HPDE6-E6E7 (cell line): Measurements from ENCODE around the gene COL16A1.
A peak's percentile ranks its signal among the peaks of the same experiment; 100 is the strongest.

Experiments
- DNase-seq: peaks from one replicate; pipeline ENCODE4 v3.0.0; 2011; ENCODE audit warnings: missing footprints; ENCODE audit errors: extremely low spot score

The COL16A1 gene

GRCh38 chr1:31647106-31647505, 56.7 kb downstream of the COL16A1 start:
- no peak for DNase-seq

DNA sequence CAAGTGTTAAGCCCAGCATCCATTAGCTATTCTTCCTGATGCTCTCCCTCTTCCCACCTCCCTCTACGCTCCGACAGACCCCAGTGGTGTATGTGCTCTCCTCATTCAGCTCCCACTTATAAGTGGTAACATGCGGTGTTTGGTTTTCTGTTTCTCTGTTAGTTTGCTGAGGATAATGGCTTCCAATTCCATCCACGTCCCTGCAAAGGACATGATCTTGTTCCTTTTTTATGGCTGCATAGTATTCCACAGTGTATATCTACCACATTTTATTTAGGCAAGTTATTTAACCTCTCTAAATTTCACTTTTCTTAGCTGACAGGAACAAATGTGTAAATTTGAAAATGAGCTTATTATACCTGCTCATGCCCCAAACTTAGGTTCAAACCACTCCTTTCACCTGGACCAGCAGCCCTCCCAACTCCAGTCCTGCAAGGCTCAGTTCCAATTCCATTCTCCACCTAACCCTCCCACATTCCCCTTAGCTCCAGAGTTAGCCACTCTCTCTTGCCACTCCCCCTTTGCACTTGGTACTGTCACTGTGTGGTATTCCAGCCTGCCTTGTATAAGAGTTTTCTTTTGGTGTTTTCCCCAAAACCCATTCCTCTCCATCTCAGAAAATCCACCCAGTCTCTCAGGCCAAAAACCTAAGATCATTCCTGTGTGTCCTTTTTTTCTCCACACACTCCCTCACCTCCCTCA, 57.4 kb downstream of the COL16A1 start:
- DNase-seq, result no peak

DNA sequence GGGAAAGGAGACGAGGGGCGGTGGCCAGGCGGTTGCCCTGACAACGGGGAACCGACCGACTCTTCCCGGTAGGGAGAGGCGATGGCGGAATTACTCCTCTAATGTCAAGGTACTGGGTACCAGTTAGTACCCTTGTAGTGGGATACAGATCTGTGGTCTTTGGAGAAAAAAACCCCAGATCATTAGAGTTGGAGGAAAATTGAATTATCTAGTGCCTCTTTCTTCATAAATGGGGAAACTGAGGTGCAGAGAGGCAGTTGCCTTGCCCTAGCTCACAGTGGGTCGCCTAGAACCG, 58.6 kb downstream of the COL16A1 start:
- no peak for DNase-seq

GRCh38 chr1:31644560-31645273, 59.1 kb downstream of the COL16A1 start, which contains the start of gene PEF1:
TSS of gene PEF1 (minus strand) at chr1:31644876. CDS start at chr1:31644864, 12 bp downstream.
- DNase-seq, result peak; percentile 97

- no peak for DNase-seq
Measured at GRCh38 chr1:31643976-31644559, 59.7 kb downstream of the COL16A1 start.

GRCh38 chr1:31642897-31643296, 60.9 kb downstream of the COL16A1 start:
- DNase-seq, result no peak

DNA sequence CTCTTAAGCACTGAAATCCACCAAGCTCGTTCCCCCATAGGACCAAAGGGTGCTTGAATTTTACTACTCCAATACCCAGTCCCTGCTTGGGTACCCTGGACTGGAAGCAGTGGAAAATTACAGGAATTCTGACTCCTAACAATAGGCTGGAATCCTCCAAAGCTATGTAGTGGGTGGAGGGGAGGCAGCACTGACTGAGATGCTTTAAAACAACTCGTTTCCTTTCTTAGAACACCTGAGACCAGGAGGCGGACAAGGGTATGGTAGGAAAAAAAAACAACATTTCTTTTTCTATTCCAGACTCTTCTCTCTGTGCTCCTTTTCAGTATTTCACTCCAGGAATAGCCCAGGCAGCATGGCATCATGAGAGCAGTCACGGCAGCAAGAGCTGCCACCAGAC, 61.5 kb downstream of the COL16A1 start:
- no peak for DNase-seq

DNA sequence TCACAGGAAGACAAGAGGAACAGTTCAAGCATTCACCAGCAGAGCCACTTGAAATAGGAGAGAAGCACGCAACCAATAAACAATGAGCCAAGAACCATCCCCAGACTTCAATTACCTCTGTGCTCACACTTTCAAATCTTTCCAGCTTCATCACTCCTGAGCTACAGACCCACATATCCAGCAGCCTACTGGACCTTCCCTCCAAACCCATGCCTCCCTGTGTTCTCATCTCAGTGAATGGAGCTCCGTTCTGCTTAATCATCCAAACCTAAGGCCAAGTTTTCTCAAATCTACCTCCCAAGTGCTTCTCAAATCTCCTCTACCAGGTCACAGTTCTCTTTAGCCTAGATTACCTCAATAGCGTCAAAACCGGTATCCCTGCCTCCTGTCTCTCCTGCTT, 62.9 kb downstream of the COL16A1 start:
- no peak for DNase-seq

DNA sequence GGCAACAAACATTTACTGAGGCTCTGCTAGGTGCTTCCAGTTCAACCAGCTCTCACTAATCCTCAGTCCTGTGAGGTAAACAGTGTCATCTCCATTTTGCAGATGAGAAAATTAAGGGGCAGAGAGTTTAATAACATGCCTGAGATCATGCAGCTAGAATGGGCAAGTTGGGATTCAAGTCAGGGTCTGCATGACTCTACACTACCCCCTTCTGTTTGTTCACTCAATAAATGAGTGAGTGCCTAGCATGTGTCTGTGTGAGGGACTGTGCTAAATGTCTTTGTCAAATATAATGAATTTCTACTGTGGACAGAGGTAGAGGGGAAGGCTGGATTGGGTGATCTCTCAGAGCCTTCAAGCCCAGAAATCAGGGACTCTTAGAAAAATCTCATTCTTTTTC, 63.6 kb downstream of the COL16A1 start:
- DNase-seq, result no peak

DNA sequence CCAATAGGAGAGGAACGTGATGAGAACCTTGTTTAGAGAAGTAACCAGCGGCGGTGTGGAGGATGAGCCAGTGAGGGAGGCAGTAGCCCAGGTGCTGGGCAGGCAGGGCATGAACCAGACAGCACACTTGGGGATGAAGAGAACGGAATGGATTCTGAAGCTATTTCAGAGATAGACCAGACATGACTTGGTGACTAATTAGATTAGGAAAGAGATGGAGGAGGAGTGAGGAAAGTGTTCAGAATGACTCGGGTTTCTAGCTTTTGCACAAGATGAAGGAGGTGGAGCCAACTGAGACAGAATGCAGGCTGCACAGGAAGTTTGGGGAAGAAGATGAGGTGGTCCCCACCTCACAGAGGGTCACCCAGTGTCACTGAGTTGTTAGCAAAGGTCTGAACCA, 64.3 kb downstream of the COL16A1 start:
- DNase-seq, result peak; percentile 64

- DNase-seq, result peak; percentile 86
Measured at GRCh38 chr1:31637915-31638673, 65.7 kb downstream of the COL16A1 start.

DNA sequence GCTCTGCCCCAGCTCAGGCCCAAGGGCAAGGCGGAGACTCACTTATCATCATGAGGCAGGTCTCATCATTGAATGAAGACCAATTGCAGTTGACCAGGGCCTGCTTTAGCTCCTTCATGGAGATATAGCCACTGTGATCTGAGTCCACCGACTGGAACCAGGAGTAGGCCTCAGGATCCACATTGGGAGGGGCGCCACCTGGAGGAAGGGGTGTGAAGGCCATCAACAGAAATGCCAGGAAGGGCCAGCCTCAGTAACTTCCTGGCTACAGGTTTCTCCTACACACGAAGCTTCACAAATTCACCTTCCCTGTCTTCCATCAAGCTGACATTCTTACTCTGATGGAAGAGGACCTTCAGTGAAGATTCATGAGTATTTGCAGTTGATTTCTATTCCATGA, 70.7 kb downstream of the COL16A1 start:
- DNase-seq, result no peak

DNA sequence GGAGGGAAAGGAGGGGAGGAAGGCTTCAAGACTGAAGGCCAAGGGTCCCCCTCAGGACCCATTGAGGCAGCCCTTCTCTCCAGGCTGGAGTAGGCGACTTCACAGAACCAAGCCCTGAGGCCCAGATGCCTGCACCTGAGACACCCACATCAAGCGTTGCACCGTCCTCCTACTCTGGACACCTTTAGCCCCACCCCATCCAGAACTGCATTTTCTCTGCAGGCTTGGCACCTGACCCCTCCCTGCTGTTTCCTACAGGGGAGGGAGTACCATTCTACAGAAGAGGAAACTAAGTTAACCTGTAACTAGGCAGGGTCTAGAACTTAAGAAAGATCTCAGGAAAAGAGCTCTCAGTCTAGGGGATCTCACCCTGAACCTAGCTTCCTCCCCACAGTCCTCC, 71.2 kb downstream of the COL16A1 start:
- DNase-seq, result no peak

GRCh38 chr1:31628931-31629556, 74.8 kb downstream of the COL16A1 start:
- DNase-seq, result no peak

GRCh38 chr1:31627930-31628559, 75.8 kb downstream of the COL16A1 start:
- no peak for DNase-seq

GRCh38 chr1:31627301-31627929, 76.4 kb downstream of the COL16A1 start:
- no peak for DNase-seq

GRCh38 chr1:31626223-31627207, 77.3 kb downstream of the COL16A1 start:
- no peak for DNase-seq

DNA sequence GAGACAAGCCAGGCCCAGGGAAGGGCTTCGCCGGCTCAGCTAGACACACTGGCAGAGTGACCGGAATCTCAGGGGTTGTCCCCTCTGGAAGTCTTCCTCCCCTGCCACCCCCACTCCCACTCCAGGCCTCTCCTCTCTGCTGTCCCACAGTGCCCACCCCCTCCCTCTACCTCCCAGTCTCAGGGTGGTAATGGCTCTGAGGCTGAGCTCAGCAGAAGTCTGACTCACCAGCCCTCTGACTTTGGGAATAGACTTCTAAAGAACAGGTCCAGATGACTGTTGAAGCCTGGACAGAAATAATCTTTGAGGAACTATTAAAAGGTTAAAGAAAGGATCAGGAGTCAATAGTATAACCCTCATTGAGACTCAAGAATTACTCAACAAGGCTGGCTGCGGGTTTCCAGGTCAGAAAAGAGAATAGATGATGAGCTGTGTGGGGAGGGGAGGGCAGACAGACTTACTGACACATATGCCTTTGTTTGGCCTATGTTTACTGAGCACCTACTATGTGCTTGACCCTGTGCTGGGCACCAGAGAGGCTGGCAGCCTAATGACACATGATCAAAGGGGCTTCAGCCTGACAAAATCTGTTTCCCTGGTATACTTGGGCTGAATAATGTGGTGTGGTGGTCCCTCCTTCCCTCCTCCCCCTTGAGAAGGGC, 78.1 kb downstream of the COL16A1 start:
- peak; percentile 38 for DNase-seq
